Hematopoietic multipotent progenitor cell treated with erythropoietin and hydrocortisone succinate and interleukin-3 and kit ligand, for 15 days (in vitro differentiated cells): Measurements from ENCODE around the gene SP4.
"Not testable (repeated sequence)": the region's sequence is repeated elsewhere in the genome, so short reads cannot be mapped to it uniquely, and the experiment has no call there.

Source experiments
- DNase-seq: peaks from one replicate; pipeline ENCODE4 v3.0.0-alpha.2; 2015; ENCODE audit warnings: low spot score

SP4 gene

GRCh38 chr7:21526007-21526406 lies 98.1 kb downstream of the SP4 start:
- DNase-seq = peak; percentile 24

- no peak for DNase-seq
These were observed 98.6 kb downstream of the SP4 start for GRCh38 chr7:21526448-21526847.

- DNase-seq = not testable (repeated sequence)
These were observed 104.6 kb downstream of the SP4 start for GRCh38 chr7:21532485-21532884.

- not testable (repeated sequence) for DNase-seq
These were observed 105.8 kb downstream of the SP4 start for GRCh38 chr7:21533646-21534045.

GRCh38 chr7:21536445-21537118 lies 108.7 kb downstream of the SP4 start:
- DNase-seq = not testable (repeated sequence)

GRCh38 chr7:21538936-21539495 lies 111.1 kb downstream of the SP4 start:
- DNase-seq = no peak

GRCh38 chr7:21542891-21543527 lies 115.1 kb downstream of the SP4 start, which contains the start of gene DNAH11:
Gene DNAH11 (plus strand): TSS chr7:21543039. CDS start chr7:21543246, 207 bp downstream.
- DNase-seq = no peak

GRCh38 chr7:21543528-21544302 lies 115.8 kb downstream of the SP4 start:
- DNase-seq = no peak

- DNase-seq = no peak
These were observed 116.4 kb downstream of the SP4 start for GRCh38 chr7:21544303-21544656.

- DNase-seq = no peak
These were observed 116.8 kb downstream of the SP4 start for GRCh38 chr7:21544715-21545114.

- DNase-seq = no peak
These were observed 119.6 kb downstream of the SP4 start for GRCh38 chr7:21547501-21547900.

- no peak for DNase-seq
These were observed 120.6 kb downstream of the SP4 start for GRCh38 chr7:21548491-21548890.

- DNase-seq = no peak
These were observed 122.2 kb downstream of the SP4 start for GRCh38 chr7:21550076-21550475.

- DNase-seq = no peak
These were observed 123.1 kb downstream of the SP4 start for GRCh38 chr7:21550821-21551531.

GRCh38 chr7:21562385-21562784 lies 134.5 kb downstream of the SP4 start:
- DNase-seq = no peak
